ENCODE measurements around the gene VPS26C. TPM values are rescaled to one million over a fixed set of nuclear protein-coding genes. Genes with fewer than 3 reads are reported as not detected.

The VPS26C gene
- total RNA-seq, 1 donor: 76.6 TPM

GRCh38 chr21:37206496-37206895 lies 60.6 kb downstream of the VPS26C start:
- no peak for DNase-seq (ENCODE audit: low read depth)
- TF ChIP-seq CTCF (IDR thresholded peaks at IDR 0.05; ENCODE audit: insufficient read depth, low read length): no peak
- H3K4me3 ChIP-seq (ENCODE audit: low read depth, low read length): no peak overlapping the region

- H3K4me3 ChIP-seq (ENCODE audit: low read depth, low read length): no peak overlapping the region
- DNase-seq (ENCODE audit: low read depth): peak; percentile 9
- no peak for TF ChIP-seq CTCF (IDR thresholded peaks at IDR 0.05; ENCODE audit: insufficient read depth, low read length)
These were observed 62.6 kb downstream of the VPS26C start for GRCh38 chr21:37204580-37204979.

- no peak overlapping the region for H3K4me3 ChIP-seq (ENCODE audit: low read depth, low read length)
- TF ChIP-seq CTCF (IDR thresholded peaks at IDR 0.05; ENCODE audit: insufficient read depth, low read length): no peak
- DNase-seq (ENCODE audit: low read depth): no peak
These were observed 64.7 kb downstream of the VPS26C start for GRCh38 chr21:37202221-37203110.

- no peak for DNase-seq (ENCODE audit: low read depth)
- no peak overlapping the region for H3K4me3 ChIP-seq (ENCODE audit: low read depth, low read length)
- no peak for TF ChIP-seq CTCF (IDR thresholded peaks at IDR 0.05; ENCODE audit: insufficient read depth, low read length)
These were observed 66.3 kb downstream of the VPS26C start for GRCh38 chr21:37200641-37201480.

GRCh38 chr21:37199057-37199924 lies 67.8 kb downstream of the VPS26C start:
- peak; percentile 17 for DNase-seq (ENCODE audit: low read depth)
- no peak overlapping the region for H3K4me3 ChIP-seq (ENCODE audit: low read depth, low read length)
- TF ChIP-seq CTCF (IDR thresholded peaks at IDR 0.05; ENCODE audit: insufficient read depth, low read length): no peak

- DNase-seq (ENCODE audit: low read depth): no peak
- no peak for TF ChIP-seq CTCF (IDR thresholded peaks at IDR 0.05; ENCODE audit: insufficient read depth, low read length)
- H3K4me3 ChIP-seq (ENCODE audit: low read depth, low read length): no peak overlapping the region
These were observed 69.4 kb downstream of the VPS26C start for GRCh38 chr21:37197746-37198145.
